SK-N-SH (cell line): ENCODE measurements around the gene HPCAL1. TPM values are rescaled to one million over a fixed set of nuclear protein-coding genes. Genes with fewer than 3 reads are reported as not detected.

Experiments used
- CTCF ChIA-PET: fragments of 300-600, 350-600 bp; formaldehyde crosslinking; extraction: SDS; loops from one replicate; lab custom pipeline; 2021; lab: Yijun Ruan, JAX
- POLR2A ChIA-PET: fragments of 350-600 bp; sonication (Branson Sonifier 250); formaldehyde crosslinking; extraction: SDS; loops from one replicate; lab custom pipeline; 2020; ENCODE audit warnings: antibody characterized with exemption, inconsistent platforms; lab: Yijun Ruan, JAX
- DNase-seq: peaks from one replicate; pipeline ENCODE4 v3.0.0; 2012
- H2AFZ ChIP-seq: fragments of 200-600 bp; sonication (generic); 2 replicates; pipeline ENCODE4 v1.8.1; 2016; ENCODE audit warnings: antibody characterized with exemption, mild to moderate bottlenecking, low read depth
- H3F3A ChIP-seq: fragments of 200-600 bp; sonication (generic); replicated peaks from 2 replicates; pipeline ENCODE3; 2016; ENCODE audit warnings: antibody characterized with exemption, mild to moderate bottlenecking; ENCODE audit not compliant: insufficient read depth
- H3K27ac ChIP-seq, 2 experiments: fragments of 200-500 bp in 1 of 2; fragments of 200-600 bp in 1 of 2; sonication (Bioruptor generic) in 1 of 2; sonication (generic), shearing (Covaris generic) in 1 of 2; 2 replicates each; pipeline versions ENCODE4 v1.5.1 to v1.6.1; 2014 to 2016; ENCODE audit warnings: low read depth in 2 of 2, inconsistent platforms in 1 of 2, low read length in 1 of 2, mild to moderate bottlenecking in 1 of 2, mixed read lengths in 1 of 2
- H3K27me3 ChIP-seq: fragments of 200-600 bp; sonication (generic), shearing (Covaris generic); 2 replicates; pipeline ENCODE4 v1.6.1; 2016; ENCODE audit warnings: mixed run types; ENCODE audit not compliant: insufficient read depth
- H3K36me3 ChIP-seq, 2 experiments: fragments of 200-500 bp in 1 of 2; fragments of 200-600 bp in 1 of 2; sonication (Bioruptor generic) in 1 of 2; sonication (generic) in 1 of 2; replicated peaks in 1 of 2; 2 replicates each; pipeline versions ENCODE3 to v1.5.1; 2014 to 2016; ENCODE audit warnings: low read length in 1 of 2, mild to moderate bottlenecking in 1 of 2; ENCODE audit not compliant: insufficient read depth in 2 of 2, control insufficient read depth in 1 of 2
- H3K4me1 ChIP-seq, 2 experiments: fragments of 200-500 bp in 1 of 2; fragments of 200-600 bp in 1 of 2; sonication (Bioruptor generic) in 1 of 2; sonication (generic), shearing (Covaris generic) in 1 of 2; 2 replicates each; pipeline versions ENCODE4 v1.5.1 to v1.6.1; 2014 to 2016; ENCODE audit warnings: low read depth in 1 of 2, low read length in 1 of 2, mixed run types in 1 of 2; ENCODE audit not compliant: insufficient read depth in 2 of 2, control insufficient read depth in 1 of 2
- H3K4me2 ChIP-seq: fragments of 200-600 bp; sonication (generic), shearing (Covaris generic); 2 replicates; pipeline ENCODE4 v1.6.1; 2017; ENCODE audit warnings: mixed run types
- H3K4me3 ChIP-seq, 2 experiments: fragments of 200-500 bp in 1 of 2; fragments of 200-600 bp in 1 of 2; sonication (Bioruptor generic) in 1 of 2; sonication (generic), shearing (Covaris generic) in 1 of 2; 2 replicates each; pipeline versions ENCODE4 v1.5.1 to v1.8.1; 2014 to 2016; ENCODE audit warnings: low read depth in 2 of 2, inconsistent platforms in 1 of 2, low read length in 1 of 2, mild to moderate bottlenecking in 1 of 2, mixed read lengths in 1 of 2, moderate library complexity in 1 of 2
- H3K79me2 ChIP-seq: fragments of 200-600 bp; sonication (generic); 2 replicates; pipeline ENCODE4 v1.8.1; 2017; ENCODE audit warnings: mild to moderate bottlenecking; ENCODE audit not compliant: insufficient read depth
- H3K9ac ChIP-seq: fragments of 200-600 bp; sonication (generic); 2 replicates; pipeline ENCODE4 v1.6.1; 2017; ENCODE audit warnings: mixed run types
- H3K9me2 ChIP-seq: fragments of 200-600 bp; sonication (generic); 2 replicates; pipeline ENCODE4 v1.6.1; 2017; ENCODE audit warnings: mixed run types
- H3K9me3 ChIP-seq: fragments of 200-600 bp; sonication (generic); 2 replicates; pipeline ENCODE4 v1.6.1; 2017; ENCODE audit warnings: mixed run types, mild to moderate bottlenecking, moderate library complexity
- H4K20me1 ChIP-seq: fragments of 200-600 bp; sonication (generic); 2 replicates; pipeline ENCODE4 v1.6.1; 2017; ENCODE audit warnings: mild to moderate bottlenecking, mixed run types; ENCODE audit not compliant: insufficient read depth
- EP300 ChIP-seq, 2 experiments: IDR thresholded peaks; 2 replicates each; pipeline versions ENCODE4 v1.4.0 to v1.6.1; 2012; ENCODE audit warnings: borderline replicate concordance in 1 of 2, low read depth in 1 of 2, low read length in 1 of 2
- FOSL2 ChIP-seq: IDR thresholded peaks from 2 replicates; pipeline ENCODE4 v1.4.0; 2012; ENCODE audit warnings: low read depth, mild to moderate bottlenecking, moderate library complexity, borderline replicate concordance
- FOXM1 ChIP-seq: IDR thresholded peaks from 2 replicates; pipeline ENCODE4 v1.4.0; 2012; ENCODE audit warnings: low read depth, mild to moderate bottlenecking
- IRF3 ChIP-seq: fragments of 150-350 bp; IDR thresholded peaks from 2 replicates; pipeline ENCODE4 v1.6.1; 2016; ENCODE audit warnings: mild to moderate bottlenecking, low read depth, low read length
- NFIC ChIP-seq: IDR thresholded peaks from 2 replicates; pipeline ENCODE4 v1.4.0; 2012; ENCODE audit warnings: borderline replicate concordance
- POLR2AphosphoS5 ChIP-seq: IDR thresholded peaks from 2 replicates; pipeline ENCODE4 v1.6.1; 2012; ENCODE audit warnings: low read depth, low read length
- REST ChIP-seq: IDR thresholded peaks from 2 replicates; pipeline ENCODE4 v1.6.1; 2012; ENCODE audit warnings: mild to moderate bottlenecking, low read depth, low read length, moderate library complexity
- RXRA ChIP-seq: IDR thresholded peaks from 2 replicates; pipeline ENCODE4 v1.4.0; 2012; ENCODE audit warnings: low read depth, mild to moderate bottlenecking, borderline replicate concordance
- TAF1 ChIP-seq: IDR thresholded peaks from 2 replicates; pipeline ENCODE4 v1.6.1; 2012; ENCODE audit warnings: low read depth, mild to moderate bottlenecking, low read length, moderate library complexity, borderline replicate concordance
- TCF12 ChIP-seq: IDR thresholded peaks from 2 replicates; pipeline ENCODE4 v1.4.0; 2012
- YY1 ChIP-seq: IDR thresholded peaks from 2 replicates; pipeline ENCODE4 v1.4.0; 2012; ENCODE audit warnings: low read depth, mild to moderate bottlenecking
- WGBS: methylation state at CpG from one replicate; pipeline ENCODE4 v1.1.6; 2017; ENCODE audit warnings: low lambda C conversion rate; 5-methylcytosine and 5-hydroxymethylcytosine counted together
- polyA plus RNA-seq, 3 experiments: library from polyadenylated mRNA; depleted of rRNA; stranded (reverse); fragments of >200 nt; gene quantifications; 2 replicates each; pipeline ENCODE4 v1.2.3, GENCODE V29; 2012
- TF ChIP-seq, protein P1 (sequence below): IDR thresholded peaks from 2 replicates; pipeline ENCODE4; 2012
- TF ChIP-seq, protein P2 (sequence below): fragments of 150-350 bp; IDR thresholded peaks from 2 replicates; pipeline ENCODE4 v1.6.1; 2017; ENCODE audit warnings: antibody characterized with exemption, low read length, low read depth, borderline replicate concordance
- TF ChIP-seq, protein P3 (sequence below): IDR thresholded peaks from 2 replicates; pipeline ENCODE4 v1.4.0; 2012; ENCODE audit warnings: low read depth, borderline replicate concordance
- TF ChIP-seq, protein P4 (sequence below): IDR thresholded peaks from 2 replicates; pipeline ENCODE4 v1.4.0; 2012; ENCODE audit warnings: low read depth, borderline replicate concordance

Gene HPCAL1
- polyA plus RNA-seq, 1 of the 3 experiments (the other 2 are of a cell fraction) = 77.0 TPM

- ChIA-PET CTCF (interaction anchor here (1.2 to 9.9 kb wide), 3 partner anchors 15 to 379 kb away, joined by 5 to 138 read pairs (median 5); no protein-coding TSS in a partner anchor), POLR2A (interaction anchor here (0.6 kb wide), 1 partner anchor 9 kb away, joined by 3 read pairs; no protein-coding TSS in a partner anchor)
- Histone ChIP-seq H3K27me3 (no peaks in the 10 kb centered on the region), H2AFZ (peak overlapping the region; percentile 2; the same call in 1 of the 2 replicates), H3K4me3 (no peak overlapping the region), H3K9me3 (no peaks in the 10 kb centered on the region), H4K20me1 (peaks cover 9% of the 10 kb centered on the region), H3K4me1 (peaks cover 10 to 31% of the 10 kb centered on the region in 2 experiments), H3F3A (peaks cover 7% of the 10 kb centered on the region), H3K9me2 (no peaks in the 10 kb centered on the region), H3K9ac (no peak overlapping the region), H3K79me2 (peaks cover 12% of the 10 kb centered on the region), H3K4me2 (peak overlapping the region; percentile 25; the same call in 1 of the 2 replicates), H3K36me3 (no peaks in the 10 kb centered on the region), H3K27ac (peak overlapping the region in 1 of 2 experiments; percentile 32; a peak in 3 of 4 replicates)
- WGBS = 97% methylated on average over 6 of the region's 6 CpGs
- no peak for DNase-seq
- TF ChIP-seq POLR2AphosphoS5 = no peak
- TF ChIP-seq, protein P1, sequence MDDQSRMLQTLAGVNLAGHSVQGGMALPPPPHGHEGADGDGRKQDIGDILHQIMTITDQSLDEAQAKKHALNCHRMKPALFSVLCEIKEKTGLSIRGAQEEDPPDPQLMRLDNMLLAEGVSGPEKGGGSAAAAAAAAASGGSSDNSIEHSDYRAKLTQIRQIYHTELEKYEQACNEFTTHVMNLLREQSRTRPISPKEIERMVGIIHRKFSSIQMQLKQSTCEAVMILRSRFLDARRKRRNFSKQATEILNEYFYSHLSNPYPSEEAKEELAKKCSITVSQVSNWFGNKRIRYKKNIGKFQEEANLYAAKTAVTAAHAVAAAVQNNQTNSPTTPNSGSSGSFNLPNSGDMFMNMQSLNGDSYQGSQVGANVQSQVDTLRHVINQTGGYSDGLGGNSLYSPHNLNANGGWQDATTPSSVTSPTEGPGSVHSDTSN = no peak
- no peak for TF ChIP-seq IRF3
- no peak for TF ChIP-seq EP300 (IDR thresholded peaks at IDR 0.05; ENCODE audit: borderline replicate concordance in 1 of 2, low read depth in 1 of 2, low read length in 1 of 2)
- no peak for TF ChIP-seq TAF1
- TF ChIP-seq FOXM1 = no peak
Observed at GRCh38 chr2:10451819-10452218, 149.1 kb downstream of the HPCAL1 start.

GRCh38 chr2:10452312-10452711, 149.6 kb downstream of the HPCAL1 start:
- ChIA-PET CTCF (interaction anchor here (1.2 to 9.9 kb wide), 3 partner anchors 15 to 380 kb away, joined by 5 to 138 read pairs (median 5); no protein-coding TSS in a partner anchor), POLR2A (interaction anchor here (0.6 to 0.7 kb wide), 2 partner anchors 10 to 1376 kb away, joined by 3 to 4 read pairs; no protein-coding TSS in a partner anchor)
- DNase-seq = peak; percentile 80
- Histone ChIP-seq H2AFZ (peak overlapping the region; percentile 2; the same call in 1 of the 2 replicates), H3K27ac (peak overlapping the region; percentile 8 to 32; a peak in 3 of 4 replicates), H3K36me3 (no peaks in the 10 kb centered on the region), H3K9me3 (no peaks in the 10 kb centered on the region), H3K9me2 (no peaks in the 10 kb centered on the region), H3K4me2 (peak overlapping the region; percentile 25; the same call in 1 of the 2 replicates), H3K4me1 (peaks cover 10 to 27% of the 10 kb centered on the region in 2 experiments; a peak in 3 of 4 replicates), H4K20me1 (peaks cover 4% of the 10 kb centered on the region), H3K79me2 (peaks cover 7% of the 10 kb centered on the region), H3K27me3 (no peaks in the 10 kb centered on the region), H3K9ac (no peak overlapping the region), H3F3A (peaks cover 7% of the 10 kb centered on the region), H3K4me3 (no peak overlapping the region)
- WGBS = 22% methylated on average over 3 of the region's 3 CpGs
- TF ChIP-seq FOXM1 (no peak), EP300 (IDR thresholded peaks at IDR 0.05; ENCODE audit: borderline replicate concordance in 1 of 2, low read depth in 1 of 2, low read length in 1 of 2) (peak in 1 of 2 experiments; percentile 25; a peak in 1 of 4 replicates), YY1 (peak; percentile 46; the same call in 1 of the 2 replicates), NFIC (peak; percentile 89), RXRA (peak; percentile 30; the same call in 1 of the 2 replicates), FOSL2 (peak; percentile 47; the same call in 1 of the 2 replicates), TCF12 (peak; percentile 62; the same call in 1 of the 2 replicates), REST (no peak)
- TF ChIP-seq, protein P2, sequence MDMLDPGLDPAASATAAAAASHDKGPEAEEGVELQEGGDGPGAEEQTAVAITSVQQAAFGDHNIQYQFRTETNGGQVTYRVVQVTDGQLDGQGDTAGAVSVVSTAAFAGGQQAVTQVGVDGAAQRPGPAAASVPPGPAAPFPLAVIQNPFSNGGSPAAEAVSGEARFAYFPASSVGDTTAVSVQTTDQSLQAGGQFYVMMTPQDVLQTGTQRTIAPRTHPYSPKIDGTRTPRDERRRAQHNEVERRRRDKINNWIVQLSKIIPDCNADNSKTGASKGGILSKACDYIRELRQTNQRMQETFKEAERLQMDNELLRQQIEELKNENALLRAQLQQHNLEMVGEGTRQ = no peak
- TF ChIP-seq, protein P3, sequence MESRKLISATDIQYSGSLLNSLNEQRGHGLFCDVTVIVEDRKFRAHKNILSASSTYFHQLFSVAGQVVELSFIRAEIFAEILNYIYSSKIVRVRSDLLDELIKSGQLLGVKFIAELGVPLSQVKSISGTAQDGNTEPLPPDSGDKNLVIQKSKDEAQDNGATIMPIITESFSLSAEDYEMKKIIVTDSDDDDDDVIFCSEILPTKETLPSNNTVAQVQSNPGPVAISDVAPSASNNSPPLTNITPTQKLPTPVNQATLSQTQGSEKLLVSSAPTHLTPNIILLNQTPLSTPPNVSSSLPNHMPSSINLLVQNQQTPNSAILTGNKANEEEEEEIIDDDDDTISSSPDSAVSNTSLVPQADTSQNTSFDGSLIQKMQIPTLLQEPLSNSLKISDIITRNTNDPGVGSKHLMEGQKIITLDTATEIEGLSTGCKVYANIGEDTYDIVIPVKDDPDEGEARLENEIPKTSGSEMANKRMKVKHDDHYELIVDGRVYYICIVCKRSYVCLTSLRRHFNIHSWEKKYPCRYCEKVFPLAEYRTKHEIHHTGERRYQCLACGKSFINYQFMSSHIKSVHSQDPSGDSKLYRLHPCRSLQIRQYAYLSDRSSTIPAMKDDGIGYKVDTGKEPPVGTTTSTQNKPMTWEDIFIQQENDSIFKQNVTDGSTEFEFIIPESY = no peak
- TF ChIP-seq, protein P4, sequence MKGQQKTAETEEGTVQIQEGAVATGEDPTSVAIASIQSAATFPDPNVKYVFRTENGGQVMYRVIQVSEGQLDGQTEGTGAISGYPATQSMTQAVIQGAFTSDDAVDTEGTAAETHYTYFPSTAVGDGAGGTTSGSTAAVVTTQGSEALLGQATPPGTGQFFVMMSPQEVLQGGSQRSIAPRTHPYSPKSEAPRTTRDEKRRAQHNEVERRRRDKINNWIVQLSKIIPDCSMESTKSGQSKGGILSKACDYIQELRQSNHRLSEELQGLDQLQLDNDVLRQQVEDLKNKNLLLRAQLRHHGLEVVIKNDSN = no peak
